Smooth muscle cell of trachea (primary cell): ENCODE results near the gene MEAK7. TPM values are rescaled to one million over a fixed set of nuclear protein-coding genes. Genes with fewer than 3 reads are reported as not detected.

Source experiments
- total RNA-seq: library from RNA; depleted of rRNA; stranded (reverse); fragments of >200 nt; gene quantifications from 2 replicates; pipeline ENCODE4 v1.2.1, GENCODE V29; 2014

Gene MEAK7, protein sequence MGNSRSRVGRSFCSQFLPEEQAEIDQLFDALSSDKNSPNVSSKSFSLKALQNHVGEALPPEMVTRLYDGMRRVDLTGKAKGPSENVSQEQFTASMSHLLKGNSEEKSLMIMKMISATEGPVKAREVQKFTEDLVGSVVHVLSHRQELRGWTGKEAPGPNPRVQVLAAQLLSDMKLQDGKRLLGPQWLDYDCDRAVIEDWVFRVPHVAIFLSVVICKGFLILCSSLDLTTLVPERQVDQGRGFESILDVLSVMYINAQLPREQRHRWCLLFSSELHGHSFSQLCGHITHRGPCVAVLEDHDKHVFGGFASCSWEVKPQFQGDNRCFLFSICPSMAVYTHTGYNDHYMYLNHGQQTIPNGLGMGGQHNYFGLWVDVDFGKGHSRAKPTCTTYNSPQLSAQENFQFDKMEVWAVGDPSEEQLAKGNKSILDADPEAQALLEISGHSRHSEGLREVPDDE
- total RNA-seq, result 19.8 and 20.7 TPM in 2 replicates

DNA sequence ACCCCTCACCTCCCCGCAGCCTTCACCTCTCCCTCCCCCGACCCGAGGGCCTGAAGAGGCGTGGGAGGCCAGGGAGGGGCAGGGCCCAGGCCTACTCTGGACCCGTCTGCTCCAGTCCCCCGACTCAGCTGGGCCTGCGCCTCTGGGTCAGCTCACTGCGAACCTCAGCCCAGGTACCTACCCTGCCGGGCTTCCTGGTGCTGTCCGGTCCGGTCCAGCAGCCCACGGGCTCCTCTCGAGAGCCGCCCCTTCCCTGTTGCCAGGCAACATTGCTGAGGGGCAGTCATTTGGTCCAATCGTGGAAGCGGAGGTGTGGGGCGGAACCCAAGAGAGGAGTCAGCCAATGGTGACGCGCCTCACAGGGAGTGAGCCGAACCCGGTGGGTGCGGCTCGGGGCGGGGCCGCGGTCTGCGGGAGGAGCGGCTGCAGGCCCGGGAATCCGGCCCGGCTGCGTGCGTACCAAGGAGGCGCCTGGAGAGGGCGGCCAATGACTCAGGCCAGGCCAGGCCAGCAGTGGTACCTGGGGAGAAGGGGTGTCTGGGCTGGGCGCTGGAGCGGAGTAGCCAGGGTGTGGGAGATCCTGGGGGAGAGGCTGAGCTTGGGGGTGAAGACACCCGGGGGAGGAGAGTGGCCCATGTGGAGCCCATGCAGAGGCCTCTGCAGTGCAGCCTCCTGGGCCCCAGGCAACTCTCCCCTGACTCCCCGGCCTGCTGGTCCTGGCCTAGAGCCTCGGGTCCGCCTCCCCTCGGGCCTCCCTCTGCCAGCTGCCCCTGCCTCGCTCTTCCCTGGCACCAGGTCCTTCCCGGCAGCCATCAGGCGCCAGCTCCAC lies at the start of gene MEAK7:
Gene MEAK7 (minus strand): TSS at position 240 of the 829 bp plus-strand sequence. CDS start 6,573 bp downstream, outside the sequence.

Other genes starting within 250 kb of the MEAK7 start
- 0.44 and 3.6 TPM in 2 replicates for gene WFDC1, start 209.8 kb downstream of the MEAK7 start, total RNA-seq
- gene ATP2C2, start 136.1 kb downstream of the MEAK7 start, total RNA-seq, result not detected in 2 replicates
- 160 and 175 TPM in 2 replicates for gene COTL1, start 113.4 kb upstream of the MEAK7 start, total RNA-seq
- 75.2 and 146 TPM in 2 replicates for gene KLHL36, start 143.9 kb upstream of the MEAK7 start, total RNA-seq
- 51.8 and 54.9 TPM in 2 replicates for gene USP10, start 195.3 kb upstream of the MEAK7 start, total RNA-seq